OCI-LY3 (cell line): ENCODE data around the gene COL26A1.

Source experiments
- H2AFZ ChIP-seq: fragments of 200-600, 300-600 bp; shearing (Covaris generic); 2 replicates; pipeline ENCODE4 v1.6.0; 2014; ENCODE audit warnings: antibody characterized with exemption, low read depth, low read length
- H3K27ac ChIP-seq: fragments of 200-600, 300-600 bp; sonication (generic); 2 replicates; pipeline ENCODE4 v1.5.1; 2014; ENCODE audit warnings: mild to moderate bottlenecking, low read length, moderate library complexity, mixed read lengths
- H3K27me3 ChIP-seq: fragments of 200-600, 300-600 bp; sonication (generic); 2 replicates; pipeline ENCODE4 v1.6.1; 2014; ENCODE audit warnings: low read depth, low read length, mixed read lengths
- H3K36me3 ChIP-seq: fragments of 200-600, 300-600 bp; sonication (generic); replicated peaks from 2 replicates; pipeline ENCODE3; 2014; ENCODE audit warnings: low read depth, low read length, mixed read lengths
- H3K4me1 ChIP-seq: fragments of 300-600, 200-600 bp; sonication (generic); 2 replicates; pipeline ENCODE4 v1.6.1; 2014; ENCODE audit warnings: low read length, mixed read lengths
- H3K4me2 ChIP-seq: fragments of 200-600, 300-600 bp; sonication (generic); 2 replicates; pipeline ENCODE4 v1.6.1; 2014; ENCODE audit warnings: low read length, mixed read lengths
- H3K4me3 ChIP-seq: fragments of 300-600, 200-600 bp; sonication (generic); 2 replicates; pipeline ENCODE4 v1.5.1; 2014; ENCODE audit warnings: antibody characterized with exemption, mild to moderate bottlenecking, low read length, moderate library complexity
- H3K79me2 ChIP-seq: fragments of 300-600, 200-600 bp; shearing (Covaris generic); 2 replicates; pipeline ENCODE4 v1.6.1; 2014; ENCODE audit warnings: mild to moderate bottlenecking, low read length, mixed read lengths
- H3K9ac ChIP-seq: fragments of 300-600, 200-600 bp; shearing (Covaris generic); 2 replicates; pipeline ENCODE4 v1.6.0; 2014; ENCODE audit warnings: mild to moderate bottlenecking, low read length, moderate library complexity
- H3K9me3 ChIP-seq: fragments of 200-600, 300-600 bp; shearing (Covaris generic); 2 replicates; pipeline ENCODE4 v1.6.1; 2014; ENCODE audit warnings: low read length, mixed read lengths; ENCODE audit not compliant: insufficient read depth
- H4K20me1 ChIP-seq: fragments of 200-600, 300-600 bp; sonication (generic); 2 replicates; pipeline ENCODE4 v1.6.1; 2016; ENCODE audit warnings: low read length, mixed read lengths; ENCODE audit not compliant: insufficient read depth
- EZH2phosphoT487 ChIP-seq: fragments of 200-600 bp; shearing (Covaris generic); IDR thresholded peaks from 2 replicates; pipeline ENCODE4 v1.6.1; 2018; ENCODE audit warnings: antibody characterized with exemption, mixed run types, low read depth
- TF ChIP-seq, protein P1 (sequence below): fragments of 200-600, 300-600 bp; sonication (generic); IDR thresholded peaks from 2 replicates; pipeline ENCODE4 v1.5.1; 2014; ENCODE audit warnings: antibody characterized with exemption, low read length, low read depth

COL26A1 gene

DNA sequence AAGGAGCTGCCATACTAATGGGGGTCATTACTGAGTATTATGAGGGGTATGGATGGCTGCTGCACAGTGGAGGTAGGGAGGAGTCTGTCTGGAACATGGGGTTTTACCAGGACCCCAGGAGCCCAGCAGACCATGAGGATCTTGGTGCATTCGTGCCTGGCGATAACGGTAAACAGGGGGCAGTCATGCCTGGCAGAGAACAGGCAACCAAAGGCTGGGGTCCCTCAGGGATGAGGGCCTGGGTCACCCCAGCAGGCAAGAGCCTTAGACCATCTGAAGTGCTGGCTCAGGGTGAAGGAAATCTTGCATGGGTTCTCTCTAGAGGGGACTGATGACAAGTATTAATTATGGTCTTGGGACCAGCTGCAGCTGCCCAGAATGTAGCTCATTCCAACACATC, 220.3 kb downstream of the COL26A1 start:
- TF ChIP-seq, protein P1, sequence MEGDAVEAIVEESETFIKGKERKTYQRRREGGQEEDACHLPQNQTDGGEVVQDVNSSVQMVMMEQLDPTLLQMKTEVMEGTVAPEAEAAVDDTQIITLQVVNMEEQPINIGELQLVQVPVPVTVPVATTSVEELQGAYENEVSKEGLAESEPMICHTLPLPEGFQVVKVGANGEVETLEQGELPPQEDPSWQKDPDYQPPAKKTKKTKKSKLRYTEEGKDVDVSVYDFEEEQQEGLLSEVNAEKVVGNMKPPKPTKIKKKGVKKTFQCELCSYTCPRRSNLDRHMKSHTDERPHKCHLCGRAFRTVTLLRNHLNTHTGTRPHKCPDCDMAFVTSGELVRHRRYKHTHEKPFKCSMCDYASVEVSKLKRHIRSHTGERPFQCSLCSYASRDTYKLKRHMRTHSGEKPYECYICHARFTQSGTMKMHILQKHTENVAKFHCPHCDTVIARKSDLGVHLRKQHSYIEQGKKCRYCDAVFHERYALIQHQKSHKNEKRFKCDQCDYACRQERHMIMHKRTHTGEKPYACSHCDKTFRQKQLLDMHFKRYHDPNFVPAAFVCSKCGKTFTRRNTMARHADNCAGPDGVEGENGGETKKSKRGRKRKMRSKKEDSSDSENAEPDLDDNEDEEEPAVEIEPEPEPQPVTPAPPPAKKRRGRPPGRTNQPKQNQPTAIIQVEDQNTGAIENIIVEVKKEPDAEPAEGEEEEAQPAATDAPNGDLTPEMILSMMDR, result no peak
- no peak for TF ChIP-seq EZH2phosphoT487
- no peaks in the 10 kb centered on the region for H3K4me1 ChIP-seq
- no peak overlapping the region for H2AFZ ChIP-seq
- no peak overlapping the region for H3K9ac ChIP-seq
- no peaks in the 10 kb centered on the region for H3K36me3 ChIP-seq
- no peaks in the 10 kb centered on the region for H4K20me1 ChIP-seq
- H3K9me3 ChIP-seq, result no peaks in the 10 kb centered on the region
- H3K79me2 ChIP-seq, result no peaks in the 10 kb centered on the region
- no peak overlapping the region for H3K27ac ChIP-seq
- H3K27me3 ChIP-seq, result 0 out of 2 replicates have a peak, but pooled peaks cover 6% of the 10 kb centered on the region
- no peak overlapping the region for H3K4me3 ChIP-seq
- H3K4me2 ChIP-seq, result no peak overlapping the region

GRCh38 chr7:101586078-101586905, 223.6 kb downstream of the COL26A1 start:
- H3K4me2 ChIP-seq, result no peak overlapping the region
- H3K27me3 ChIP-seq, result 0 out of 2 replicates have a peak, but pooled peaks cover 6% of the 10 kb centered on the region
- H4K20me1 ChIP-seq, result no peaks in the 10 kb centered on the region
- H3K27ac ChIP-seq, result no peak overlapping the region
- no peaks in the 10 kb centered on the region for H3K9me3 ChIP-seq
- H3K79me2 ChIP-seq, result no peaks in the 10 kb centered on the region
- TF ChIP-seq, protein P1, result no peak
- no peak for TF ChIP-seq EZH2phosphoT487
- no peak overlapping the region for H2AFZ ChIP-seq
- no peak overlapping the region for H3K9ac ChIP-seq
- H3K4me3 ChIP-seq, result no peak overlapping the region
- no peaks in the 10 kb centered on the region for H3K4me1 ChIP-seq
- H3K36me3 ChIP-seq, result no peaks in the 10 kb centered on the region

DNA sequence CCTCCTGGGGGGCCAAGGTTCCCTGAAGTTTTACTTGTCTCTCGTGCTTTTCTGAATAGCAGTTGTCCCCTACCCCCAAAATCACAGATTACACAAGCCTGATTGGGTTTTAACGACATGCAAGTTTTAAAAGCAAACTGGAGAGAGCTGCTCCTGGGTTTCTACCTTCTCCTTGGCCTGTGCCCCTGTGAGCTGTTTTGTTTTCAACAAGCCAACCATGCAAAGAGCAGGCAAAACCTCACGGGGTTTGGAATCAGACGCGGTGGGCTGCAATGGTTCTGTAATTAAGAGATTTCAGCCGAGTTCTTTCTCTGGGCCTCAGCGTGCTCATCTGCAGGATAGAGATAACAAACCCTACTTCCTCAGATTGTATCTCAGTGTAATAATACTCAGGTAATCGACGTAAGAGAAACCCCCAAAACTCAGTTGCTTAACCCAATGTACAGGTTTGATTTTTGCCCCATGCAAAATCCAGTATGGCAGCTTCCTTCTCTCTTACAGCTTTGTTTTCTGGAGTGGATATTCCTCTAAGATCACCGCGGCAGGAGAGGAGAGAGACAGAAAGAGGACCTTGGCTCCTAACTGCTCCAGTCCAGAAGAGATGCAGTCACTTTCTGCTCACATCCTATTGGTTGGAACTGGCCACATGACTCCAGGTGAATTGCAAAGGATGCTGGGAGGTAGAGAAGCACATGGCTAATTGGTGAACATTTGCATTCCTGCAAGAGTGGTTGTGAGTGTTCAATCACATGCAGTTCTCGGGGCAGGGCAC, 224.4 kb downstream of the COL26A1 start:
- TF ChIP-seq EZH2phosphoT487, result no peak
- TF ChIP-seq, protein P1, result no peak
- 0 out of 2 replicates have a peak, but pooled peaks cover 6% of the 10 kb centered on the region for H3K27me3 ChIP-seq
- H3K4me3 ChIP-seq, result no peak overlapping the region
- H4K20me1 ChIP-seq, result no peaks in the 10 kb centered on the region
- H3K79me2 ChIP-seq, result no peaks in the 10 kb centered on the region
- no peak overlapping the region for H3K27ac ChIP-seq
- no peak overlapping the region for H2AFZ ChIP-seq
- H3K9me3 ChIP-seq, result no peaks in the 10 kb centered on the region
- H3K4me2 ChIP-seq, result no peak overlapping the region
- H3K4me1 ChIP-seq, result no peaks in the 10 kb centered on the region
- H3K36me3 ChIP-seq, result no peaks in the 10 kb centered on the region
- H3K9ac ChIP-seq, result no peak overlapping the region
